ENCODE results near the gene SETD3. TPM values are rescaled to one million over a fixed set of nuclear protein-coding genes. Genes with fewer than 3 reads are reported as not detected.

SETD3 gene
- total and polyA plus RNA-seq, 2 of the 8 experiments (the other 6 are each of a cell fraction or from before 2014, with no cell fraction given) = 24.0 to 64.0 TPM

GRCh38 chr14:99441157-99441870, 39.3 kb downstream of the SETD3 start:
- WGBS, 2 experiments (ENCODE audit: extremely low coverage in 1 of 2, insufficient coverage in 1 of 2, insufficient read length in 1 of 2, insufficient replicate concordance in 2 of 2, low coverage in 1 of 2, low lambda C conversion rate in 2 of 2, missing lambda C conversion rate in 1 of 2) = 95% methylated on average over 11 of the region's 11 CpGs; no CpG with 5 or more reads in 1 of the 2 experiments
- ChIA-PET CTCF (ENCODE audit: partially characterized antibody) (interaction anchor here (0.6 to 2.6 kb wide), 18 partner anchors 9 to 181 kb away, joined by 3 to 24 read pairs (median 3); partner anchors contain the start of genes CCNK and SETD3), POLR2A (ENCODE audit: partially characterized antibody) (interaction anchor here (1.0 kb wide), 1 partner anchor 74 kb away, joined by 3 read pairs; no protein-coding TSS in a partner anchor)
- no peak for TF ChIP-seq FOSL1 (IDR thresholded peaks at IDR 0.05; ENCODE audit: insufficient read depth, low read depth, low read length)
- peak; percentile 36 to 51 for TF ChIP-seq RAD21 (IDR thresholded peaks at IDR 0.05 in 1 of 2, conservative IDR thresholded peaks at IDR 0.05 in 1 of 2; ENCODE audit: low read depth in 2 of 2, low read length in 2 of 2)
- TF ChIP-seq CTCF (IDR thresholded peaks at IDR 0.05; ENCODE audit: control extremely low read depth in 1 of 3, insufficient read depth in 1 of 3, low read depth in 1 of 3, low read length in 3 of 3) = peak; percentile 61 to 82 (median 71)
- H3K9ac ChIP-seq (replicated peaks in 1 of 4; ENCODE audit: extremely low read depth in 1 of 4, low read depth in 3 of 4, low read length in 3 of 4) = 0 out of 7 replicates have a peak overlapping the region, but pooled peaks of 1 of the 4 experiments have one; percentile 16
- no peak overlapping the region for H2AK5ac ChIP-seq (ENCODE audit: low read depth, low read length)
- no peak overlapping the region for H2BK20ac ChIP-seq (ENCODE audit: low read length)
- no peak overlapping the region for H4K5ac ChIP-seq (ENCODE audit: insufficient read length, low read depth, low read length)
- no peak overlapping the region for H3K4me3 ChIP-seq (ENCODE audit: extremely low read depth in 1 of 4, insufficient read depth in 2 of 4, low read depth in 3 of 4, low read length in 4 of 4)
- no peak overlapping the region for H4K91ac ChIP-seq (replicated peaks; ENCODE audit: insufficient read length, low read length)
- no peak overlapping the region for H3K56ac ChIP-seq (replicated peaks; ENCODE audit: insufficient read length, low read depth, low read length)
- no peaks in the 10 kb centered on the region for H3K9me3 ChIP-seq (ENCODE audit: insufficient read depth in 2 of 2, low read depth in 1 of 2, low read length in 1 of 2)
- no peak overlapping the region for H3K4me2 ChIP-seq (ENCODE audit: insufficient read depth in 1 of 2, low read depth in 2 of 2, low read length in 2 of 2)
- H3K23ac ChIP-seq (ENCODE audit: insufficient read length) = no peak overlapping the region
- H4K20me1 ChIP-seq (replicated peaks in 1 of 2; ENCODE audit: control insufficient read depth in 1 of 2, insufficient read depth in 2 of 2, low read length in 2 of 2) = peaks cover 4 to 9% of the 10 kb centered on the region in 2 experiments
- H3K27ac ChIP-seq (ENCODE audit: low read depth, low read length) = no peak overlapping the region
- H3K79me1 ChIP-seq (ENCODE audit: low read depth, low read length) = no peaks in the 10 kb centered on the region; the same call in 1 of the 2 replicates
- H2BK15ac ChIP-seq (ENCODE audit: low read length) = no peak overlapping the region
- H2BK12ac ChIP-seq (ENCODE audit: low read depth, low read length) = no peak overlapping the region
- DNase-seq (ENCODE audit: low read depth in 1 of 2, low spot score in 2 of 2) (peak in 1 of 2 experiments; percentile 38), FAIRE-seq (no peak)
- no peak overlapping the region for H3K18ac ChIP-seq (ENCODE audit: extremely low read depth, low read length)
- no peaks in the 10 kb centered on the region for H3K23me2 ChIP-seq (ENCODE audit: low read depth, low read length)
- no peaks in the 10 kb centered on the region for H3K27me3 ChIP-seq (replicated peaks in 1 of 4; ENCODE audit: control insufficient read depth in 3 of 4, extremely low read depth in 1 of 4, insufficient read depth in 3 of 4, low read length in 3 of 4)
- peak overlapping the region; percentile 57; the same call in 1 of the 2 replicates for H2BK5ac ChIP-seq (ENCODE audit: low read depth, low read length)
- no peak overlapping the region for H2AFZ ChIP-seq (ENCODE audit: low read length)
- no peak overlapping the region for H3K4ac ChIP-seq (replicated peaks; ENCODE audit: insufficient read length, low read depth, low read length)
- no peaks in the 10 kb centered on the region for H3K4me1 ChIP-seq (replicated peaks in 1 of 4; ENCODE audit: control insufficient read depth in 3 of 4, insufficient read depth in 4 of 4, low read length in 3 of 4)
- no peak overlapping the region for H2BK120ac ChIP-seq (replicated peaks; ENCODE audit: low read depth, low read length)
- no peak overlapping the region for H3K14ac ChIP-seq (ENCODE audit: insufficient read length)
- peaks cover 0 to 6% (median 2%) of the 10 kb centered on the region in 4 experiments; a peak in 6 of 8 replicates for H3K36me3 ChIP-seq (ENCODE audit: control insufficient read depth in 2 of 4, insufficient read depth in 4 of 4, low read length in 3 of 4)
- no peak overlapping the region for H4K8ac ChIP-seq (ENCODE audit: extremely low read depth, insufficient read depth, low read length)
- peaks cover 0 to 7% of the 10 kb centered on the region in 2 experiments; a peak in 2 of 4 replicates for H3K79me2 ChIP-seq (ENCODE audit: control insufficient read depth in 1 of 2, insufficient read depth in 2 of 2, low read length in 2 of 2)

All from H1 (cell line).